GM21786 (cell line): Measurements from ENCODE around the gene NADK.

Experiments
- ATAC-seq: cut with Tn5 transposase; IDR thresholded peaks from one replicate; pipeline ENCODE4 v1.9.1; 2021; ENCODE audit not compliant: unreplicated experiment

NADK gene

DNA sequence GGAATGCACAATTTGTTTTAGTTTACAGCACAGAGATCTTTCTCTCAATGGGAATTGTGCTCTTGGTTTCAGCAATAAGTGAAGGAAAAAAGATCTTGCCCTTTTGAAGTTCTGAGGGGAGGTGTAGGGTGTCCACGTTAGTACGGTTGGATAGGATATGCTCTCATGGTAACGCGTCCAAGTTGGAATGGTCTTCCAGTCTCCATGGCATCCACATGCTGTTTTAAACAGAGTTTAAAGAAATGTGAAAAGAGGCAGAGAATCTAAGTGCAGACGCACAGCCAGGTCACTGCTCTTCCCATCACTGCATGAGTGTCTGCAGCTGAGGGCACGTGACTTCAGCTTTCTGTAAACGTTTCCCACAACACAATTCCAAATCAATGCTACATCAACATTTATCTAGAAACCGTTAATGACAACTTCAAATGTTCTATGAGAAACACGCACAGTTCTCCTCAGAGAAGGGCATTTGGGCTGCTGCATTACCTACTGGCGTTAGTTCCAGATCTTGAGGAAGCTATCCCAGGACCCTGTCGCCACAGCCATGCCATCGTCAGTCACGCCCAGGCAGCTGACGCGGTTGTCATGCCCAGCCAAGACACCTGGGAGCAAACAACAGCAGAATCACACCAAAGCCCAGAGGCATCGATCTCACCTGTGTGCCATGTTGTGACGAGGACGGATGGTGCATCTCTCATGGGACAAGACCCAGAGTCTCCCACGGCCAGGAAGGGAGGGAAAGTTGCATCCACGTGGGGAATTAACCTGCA is 8.8 kb upstream of the NADK start:
- no peak for ATAC-seq

DNA sequence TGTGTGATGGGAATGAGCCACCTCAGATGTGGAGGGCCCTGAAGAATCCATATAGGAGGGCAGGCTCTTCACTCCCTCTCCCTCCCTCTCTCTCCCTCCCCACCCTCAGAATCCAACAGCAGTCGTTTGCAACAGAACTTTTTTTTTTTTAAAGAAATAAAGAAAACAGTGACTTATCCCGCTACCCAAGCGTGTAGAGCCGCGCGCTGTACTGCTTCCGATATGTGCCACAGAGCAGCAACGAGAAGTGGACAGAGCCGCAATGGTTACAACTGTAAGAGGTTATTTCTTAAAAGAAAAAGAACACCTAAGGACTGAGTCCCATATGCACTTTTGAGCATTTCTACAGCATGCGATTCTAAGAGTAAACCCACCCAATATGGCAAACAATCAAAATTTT is 7.4 kb upstream of the NADK start:
- no peak for ATAC-seq

- no peak for ATAC-seq
These were observed 6.7 kb upstream of the NADK start for GRCh38 chr1:1784933-1785332.

DNA sequence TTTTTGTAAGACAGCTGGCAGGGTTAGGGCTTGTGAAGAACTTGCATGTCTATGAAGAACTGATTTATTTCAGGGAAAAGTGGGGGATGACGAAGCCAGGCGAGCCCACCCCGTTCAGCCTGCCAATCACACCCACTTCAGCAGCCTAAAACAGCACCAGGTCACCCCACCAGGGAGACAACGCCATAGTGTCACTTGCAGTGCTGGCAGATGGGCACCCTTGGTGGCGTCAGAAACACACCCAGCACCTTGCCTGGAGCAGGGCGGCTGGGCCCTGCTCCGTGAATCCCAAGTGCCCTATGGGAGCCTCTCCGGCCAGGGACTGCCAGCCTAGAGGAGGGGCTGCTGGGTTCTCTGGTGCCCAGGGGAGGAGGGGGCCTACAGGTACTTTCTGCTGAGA is 5.0 kb upstream of the NADK start:
- ATAC-seq, result no peak

- ATAC-seq, result no peak
These were observed 4.3 kb upstream of the NADK start for GRCh38 chr1:1782399-1783221.

DNA sequence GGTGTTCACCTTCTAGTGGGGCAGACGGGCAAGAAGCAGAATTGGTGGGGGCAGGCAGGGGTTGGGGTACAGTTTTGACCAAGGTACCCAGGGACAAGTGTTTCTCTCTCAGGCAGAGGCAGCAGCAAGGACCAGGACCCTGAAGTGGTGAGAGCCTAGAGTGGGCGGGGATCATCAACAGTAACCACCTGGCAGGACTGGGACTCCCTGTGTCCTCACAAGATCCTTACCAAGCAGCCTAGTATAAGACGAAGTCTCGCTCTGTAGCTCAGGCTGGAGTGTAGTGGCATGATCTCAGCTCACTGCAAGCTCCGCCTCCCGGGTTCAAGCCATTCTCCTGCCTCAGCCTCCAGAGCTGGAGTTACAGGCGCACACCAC is 3.2 kb upstream of the NADK start:
- no peak for ATAC-seq

- ATAC-seq, result no peak
These were observed 2.6 kb upstream of the NADK start for GRCh38 chr1:1780598-1781525.

DNA sequence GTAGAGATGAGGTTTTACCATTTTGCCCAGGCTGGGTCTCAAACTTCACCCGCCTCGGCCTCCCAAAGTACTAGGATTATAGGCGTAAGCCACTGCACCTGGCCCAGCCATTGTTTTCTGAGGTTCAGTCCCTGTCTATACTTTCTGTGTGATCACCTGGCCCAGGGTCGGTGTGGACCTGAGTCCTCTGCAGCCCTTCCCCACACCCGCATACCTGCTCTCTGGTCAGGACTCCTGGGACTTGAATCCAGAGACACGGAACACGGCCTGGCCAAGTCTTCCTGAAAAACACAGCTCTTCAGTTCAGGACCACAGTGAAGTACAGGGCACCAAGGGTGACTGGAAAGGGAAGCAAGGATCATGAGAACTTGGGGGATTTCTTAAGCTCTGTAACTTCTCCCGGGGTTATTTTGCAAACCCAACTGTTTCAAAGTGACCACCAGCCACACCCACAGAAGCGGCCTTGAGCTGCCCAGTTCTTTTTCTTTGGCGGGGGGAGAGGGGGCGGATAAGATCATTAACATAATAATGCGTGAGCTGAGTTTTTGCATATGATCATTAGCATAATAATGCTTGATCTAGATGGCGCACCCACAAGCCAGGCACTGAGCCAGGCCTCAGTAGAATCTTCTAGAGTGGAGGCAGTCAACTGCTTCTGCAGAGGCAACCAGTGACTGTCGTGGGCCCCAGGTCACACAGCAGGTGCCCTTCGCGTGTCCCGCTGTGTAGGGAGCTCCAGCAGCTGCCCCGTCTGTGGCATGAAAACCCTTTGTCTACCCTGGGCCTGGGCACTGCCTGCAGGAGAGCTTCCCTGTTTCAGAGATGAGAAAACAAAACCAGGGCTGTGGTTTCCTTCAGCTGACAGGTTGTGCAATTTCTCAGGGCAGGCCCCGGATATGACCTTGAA is 1.7 kb upstream of the NADK start:
- peak; percentile 33 for ATAC-seq

DNA sequence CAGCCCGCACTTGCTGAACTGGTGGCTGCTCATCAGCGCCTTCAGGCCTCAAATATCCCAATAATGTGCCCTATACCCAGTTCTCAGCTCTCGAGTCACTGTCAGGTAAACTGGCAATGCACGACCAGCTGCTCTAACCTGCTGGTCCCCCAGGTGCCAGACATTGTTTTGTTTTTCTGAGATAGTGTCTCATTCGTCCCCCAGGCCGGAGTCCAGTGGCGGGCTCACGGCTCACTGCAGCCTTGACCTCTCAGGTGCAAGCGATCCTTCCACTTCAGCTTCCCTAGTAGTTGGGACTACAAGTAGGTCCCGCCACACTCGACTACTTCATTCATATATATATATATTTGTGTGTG is 1.0 kb upstream of the NADK start:
- no peak for ATAC-seq

DNA sequence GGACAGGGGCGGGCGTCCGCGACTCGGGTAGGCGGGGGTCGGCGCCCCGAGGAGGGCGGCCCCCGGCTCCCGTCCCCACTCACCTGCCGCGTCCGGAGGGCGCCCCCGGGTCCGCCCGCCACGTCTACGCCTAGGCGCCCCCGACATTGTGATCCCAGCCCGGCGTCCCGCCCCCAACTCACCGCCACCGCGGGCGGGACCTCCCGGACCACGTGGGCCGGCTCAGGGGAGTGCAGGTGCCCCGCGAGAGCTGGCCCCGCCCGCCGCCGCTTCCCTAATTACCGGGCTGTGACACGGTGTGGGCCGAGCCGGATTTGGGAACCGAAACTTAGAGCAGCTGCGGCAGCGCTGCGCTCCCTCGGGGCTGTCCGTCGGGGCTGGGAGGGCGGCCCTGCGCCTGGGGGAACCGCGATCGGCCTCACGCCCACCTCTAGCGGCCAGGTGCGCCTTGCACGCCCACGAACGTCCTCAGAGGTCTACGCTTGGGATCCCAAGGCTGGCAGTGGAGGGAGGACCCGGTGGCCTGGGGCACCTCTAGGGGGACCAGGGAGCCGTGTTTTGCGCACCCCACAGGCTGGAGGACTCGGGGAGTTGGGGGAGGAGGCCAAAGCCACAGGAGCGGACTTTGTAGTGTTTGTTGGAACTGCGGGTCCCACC is 521 bp upstream of the NADK start:
- peak; percentile 54 for ATAC-seq

GRCh38 chr1:1777583-1777899 is 729 bp downstream of the NADK start:
- ATAC-seq, result no peak

DNA sequence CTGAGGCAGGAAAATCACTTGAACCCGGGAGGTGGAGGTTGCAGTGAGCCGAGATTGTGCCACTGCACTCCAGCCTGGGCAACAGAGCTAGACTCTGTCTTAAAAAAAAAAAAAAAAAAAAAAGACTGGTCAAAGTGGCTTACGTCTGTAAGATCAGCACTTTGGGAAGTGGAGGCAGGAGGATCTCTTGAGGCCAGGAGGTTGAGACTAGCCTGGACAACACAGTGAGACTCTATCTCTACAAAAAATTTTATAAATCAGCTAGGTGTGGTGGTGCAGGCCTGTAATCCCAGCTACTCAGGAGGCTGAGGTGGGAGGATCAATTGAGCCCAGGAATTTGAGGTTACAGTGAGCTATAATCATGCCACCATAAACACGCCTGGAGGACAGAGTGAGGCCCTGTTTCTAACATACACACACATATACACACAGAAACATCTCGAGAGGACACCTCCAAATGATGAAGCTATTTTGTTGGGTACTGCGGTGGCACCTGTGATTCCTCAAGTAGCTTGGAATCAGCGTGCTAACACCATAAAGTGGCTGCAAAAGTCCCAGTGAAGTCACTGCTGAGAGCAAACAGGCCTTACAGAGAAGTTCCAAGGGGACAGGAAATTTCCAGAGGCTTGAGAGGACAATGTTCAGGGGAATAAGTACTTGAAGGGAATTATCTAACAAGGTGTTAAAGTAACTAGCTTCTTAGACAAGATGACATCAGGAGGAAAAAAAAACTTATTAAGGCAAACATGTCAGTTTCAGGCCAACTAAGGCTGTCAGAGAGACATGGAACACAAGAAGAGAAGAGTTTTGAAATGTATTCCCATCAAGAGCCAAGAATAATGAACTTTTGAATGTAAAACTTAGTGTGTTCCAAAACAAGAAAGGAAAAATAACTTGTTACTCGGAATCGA is 1.3 kb downstream of the NADK start:
- no peak for ATAC-seq

DNA sequence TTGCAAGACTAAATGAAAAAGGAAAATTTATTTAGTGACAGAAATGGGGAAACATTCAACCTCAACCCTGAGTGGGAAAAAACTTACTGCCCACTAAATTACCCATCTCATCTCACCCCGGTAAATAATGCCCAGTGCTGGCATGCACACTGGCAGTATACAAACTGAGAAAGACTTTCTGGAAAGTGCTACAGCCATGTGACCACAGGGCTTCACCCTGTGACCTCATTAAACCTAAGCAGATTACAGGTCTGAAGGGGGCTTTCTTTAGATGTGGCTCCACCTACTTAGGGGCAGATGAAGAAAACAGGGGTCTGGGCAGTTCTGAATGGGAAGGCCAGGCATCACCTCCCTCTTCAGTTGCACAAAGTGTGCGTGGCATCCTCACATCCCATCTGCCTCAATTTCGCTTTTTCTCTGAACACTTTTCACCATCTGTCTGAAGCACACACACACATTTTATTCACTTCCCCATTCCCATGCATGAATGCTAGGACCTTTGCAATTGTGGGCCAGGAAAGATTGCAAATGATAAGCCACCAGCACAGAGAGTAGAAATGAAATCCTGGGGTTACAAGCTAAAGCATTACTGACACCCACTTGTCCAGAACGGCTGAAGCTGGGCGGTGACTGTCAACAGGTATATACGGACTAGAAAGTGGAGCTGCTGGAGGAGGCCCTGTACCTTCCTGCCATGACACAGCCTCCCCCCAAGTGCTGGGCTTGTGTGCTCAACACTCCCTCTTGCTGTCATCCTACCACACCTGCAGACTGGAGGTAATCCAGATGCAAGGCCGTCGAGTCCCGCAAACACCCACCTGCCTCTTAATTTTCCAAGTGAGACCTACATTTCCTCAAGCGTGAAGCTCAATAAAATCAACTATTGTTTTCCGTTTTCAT is 2.7 kb downstream of the NADK start:
- ATAC-seq, result no peak

DNA sequence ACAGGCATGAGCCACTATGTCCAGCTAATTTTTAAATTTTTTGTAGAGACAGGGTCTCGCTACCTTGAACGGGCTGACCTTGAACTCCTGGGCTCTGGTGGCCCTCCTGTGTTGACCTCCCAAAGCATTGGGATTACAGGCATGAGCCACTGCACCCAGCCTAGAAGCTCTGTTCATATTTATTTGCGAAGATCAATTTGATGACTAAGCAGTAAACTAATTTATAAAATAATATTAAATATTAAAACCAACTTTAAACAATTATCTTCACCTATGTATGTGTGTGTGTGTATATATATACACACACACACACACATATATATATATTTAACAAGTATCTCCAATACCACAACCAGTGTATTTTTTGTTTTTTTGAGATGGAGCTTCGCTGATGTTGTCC is 4.4 kb downstream of the NADK start:
- ATAC-seq, result no peak

- no peak for ATAC-seq
These were observed 7.2 kb downstream of the NADK start for GRCh38 chr1:1771096-1771495.

DNA sequence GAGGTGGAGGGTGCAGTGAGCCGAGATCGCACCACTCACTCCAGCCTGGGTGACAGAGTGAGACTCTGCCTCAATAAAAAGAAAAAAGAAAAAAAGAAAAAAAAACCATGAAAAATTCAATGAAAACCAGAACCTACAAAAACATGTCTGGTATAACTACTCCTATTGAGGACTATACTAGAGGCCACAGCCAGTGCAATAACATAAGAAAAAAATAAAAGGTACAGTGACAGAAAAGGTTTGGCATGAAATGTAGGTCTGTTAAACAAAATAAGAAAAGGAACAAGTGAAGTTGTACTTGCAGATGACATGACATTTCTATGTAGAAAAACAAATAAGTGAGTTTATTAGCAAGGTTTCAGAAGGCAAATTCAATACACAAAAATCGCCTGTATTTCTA is 8.2 kb downstream of the NADK start:
- no peak for ATAC-seq

GRCh38 chr1:1768249-1768992 is 9.8 kb downstream of the NADK start:
- no peak for ATAC-seq
